Spinal cord (tissue), 10 donors: ENCODE results near the gene HLX. TPM values are rescaled to one million over a fixed set of nuclear protein-coding genes. Genes with fewer than 3 reads are reported as not detected.

Experiments used
- DNase-seq, 6 donors: peaks; one replicate each; pipeline versions ENCODE4 v3.0.0 to v3.0.0-alpha.2; 2013 to 2015; ENCODE audit warnings: low spot score in 6 of 6, low read depth in 4 of 6
- H3K27ac ChIP-seq: one replicate; pipeline ENCODE4 v1.5.1; 2013; ENCODE audit warnings: low read depth, low read length, control low read depth
- H3K27me3 ChIP-seq: one replicate; pipeline ENCODE4 v1.6.1; 2013; ENCODE audit warnings: low read length; ENCODE audit not compliant: control insufficient read depth, insufficient read depth
- H3K36me3 ChIP-seq: one replicate; pipeline ENCODE4 v1.6.1; 2013; ENCODE audit warnings: low read length; ENCODE audit not compliant: control insufficient read depth, insufficient read depth
- H3K4me1 ChIP-seq: one replicate; pipeline ENCODE4 v1.6.1; 2013; ENCODE audit warnings: low read length; ENCODE audit not compliant: control insufficient read depth, insufficient read depth
- H3K4me3 ChIP-seq: one replicate; pipeline ENCODE4 v1.5.1; 2013; ENCODE audit warnings: low read depth, low read length, control low read depth
- H3K9me3 ChIP-seq: one replicate; pipeline ENCODE4 v1.6.1; 2013; ENCODE audit warnings: low read length; ENCODE audit not compliant: control insufficient read depth, insufficient read depth
- WGBS: methylation state at CpG from one replicate; pipeline ENCODE4 v1.1.5; 2013; ENCODE audit warnings: missing lambda C conversion rate; ENCODE audit not compliant: insufficient coverage; 5-methylcytosine and 5-hydroxymethylcytosine counted together
- polyA plus RNA-seq, 2 donors: library from polyadenylated mRNA; unstranded; fragments of 120-200 nt; gene quantifications; one replicate each; pipeline ENCODE4 v1.2.1, GENCODE V29; 2013; ENCODE audit not compliant: insufficient read length in 2 of 2
- total RNA-seq, 2 donors: library from RNA; depleted of rRNA in 1 of 2; stranded (reverse); fragments of 120-200 nt in 1 of 2; fragments of >200 nt in 1 of 2; gene quantifications; one replicate each; pipeline versions ENCODE4 v1.2.3 to v1.2.4, GENCODE V29; 2013 to 2014
- donor health status: healthy.

HLX gene
- total and polyA plus RNA-seq, 4 donors, result 3.4 to 6.1 (median 4.1) TPM

GRCh38 chr1:220880726-220881506, 1.7 kb downstream of the HLX start:
- Histone ChIP-seq H3K4me1 (peaks cover 63% of the 10 kb centered on the region), H3K27me3 (peaks cover 97% of the 10 kb centered on the region), H3K9me3 (no peaks in the 10 kb centered on the region), H3K27ac (peak overlapping the region; percentile 33), H3K4me3 (peak overlapping the region; percentile 28), H3K36me3 (peaks cover 3% of the 10 kb centered on the region)
- 4% methylated on average over 22 of the region's 37 CpGs for WGBS
- peak in 2 of 6 donors; percentile 58 to 64 for DNase-seq

- Histone ChIP-seq H3K4me1 (peaks cover 62% of the 10 kb centered on the region), H3K27ac (no peak overlapping the region), H3K4me3 (no peak overlapping the region), H3K27me3 (peaks cover 97% of the 10 kb centered on the region), H3K36me3 (peaks cover 3% of the 10 kb centered on the region), H3K9me3 (no peaks in the 10 kb centered on the region)
- peak in 2 of 6 donors; percentile 23 to 32 for DNase-seq
- 21% methylated on average over 34 of the region's 34 CpGs for WGBS
Observed at GRCh38 chr1:220882061-220882891, 3.0 kb downstream of the HLX start.

GRCh38 chr1:220884109-220884980, 5.1 kb downstream of the HLX start:
- no peak overlapping the region for H3K27ac ChIP-seq
- peak in 2 of 6 donors; percentile 86 for DNase-seq
- no peaks in the 10 kb centered on the region for H3K9me3 ChIP-seq
- H3K36me3 ChIP-seq, result peaks cover 3% of the 10 kb centered on the region
- 9% methylated on average over 53 of the region's 59 CpGs for WGBS
- H3K4me1 ChIP-seq, result peaks cover 54% of the 10 kb centered on the region
- peak overlapping the region; percentile 19 for H3K4me3 ChIP-seq
- H3K27me3 ChIP-seq, result peaks cover 97% of the 10 kb centered on the region

GRCh38 chr1:220884981-220885918, 6.0 kb downstream of the HLX start:
- no peak for DNase-seq
- no peak overlapping the region for H3K4me3 ChIP-seq

GRCh38 chr1:220885971-220886370, 6.7 kb downstream of the HLX start:
- peaks cover 100% of the 10 kb centered on the region for H3K27me3 ChIP-seq
- H3K9me3 ChIP-seq, result no peaks in the 10 kb centered on the region
- H3K36me3 ChIP-seq, result peaks cover 3% of the 10 kb centered on the region
- DNase-seq, result no peak
- H3K27ac ChIP-seq, result no peak overlapping the region
- peaks cover 40% of the 10 kb centered on the region for H3K4me1 ChIP-seq
- 77% methylated on average over 3 of the region's 3 CpGs for WGBS
- no peak overlapping the region for H3K4me3 ChIP-seq

More at GRCh38 chr1:220884981-220885918, 6.0 kb downstream of the HLX start:
- Histone ChIP-seq H3K9me3 (no peaks in the 10 kb centered on the region), H3K27me3 (peaks cover 100% of the 10 kb centered on the region), H3K27ac (no peak overlapping the region), H3K4me1 (peaks cover 45% of the 10 kb centered on the region), H3K36me3 (peaks cover 3% of the 10 kb centered on the region)
- WGBS, result 42% methylated on average over 18 of the region's 19 CpGs

- Histone ChIP-seq H3K4me3 (no peak overlapping the region), H3K9me3 (peaks cover 2% of the 10 kb centered on the region), H3K36me3 (peaks cover 3% of the 10 kb centered on the region), H3K27ac (no peak overlapping the region), H3K4me1 (peaks cover 41% of the 10 kb centered on the region), H3K27me3 (peaks cover 100% of the 10 kb centered on the region)
- DNase-seq, result no peak
- 18% methylated on average over 15 of the region's 26 CpGs for WGBS
Observed at GRCh38 chr1:220886470-220887201, 7.4 kb downstream of the HLX start.

GRCh38 chr1:220887202-220887519, 7.9 kb downstream of the HLX start:
- Histone ChIP-seq H3K4me1 (peaks cover 42% of the 10 kb centered on the region), H3K4me3 (no peak overlapping the region), H3K27me3 (peaks cover 100% of the 10 kb centered on the region), H3K36me3 (peaks cover 3% of the 10 kb centered on the region), H3K9me3 (peaks cover 2% of the 10 kb centered on the region), H3K27ac (no peak overlapping the region)
- 7% methylated on average over 11 of the region's 11 CpGs for WGBS
- DNase-seq, result no peak
